Activated CD8-positive, alpha-beta T cell treated with anti-CD3 and anti-CD28 coated beads, Interleukin-2, amount 10 ng/mL, durations not matched to agents 7 days and 5 days (primary cell): ENCODE results near the gene NREP. TPM values are rescaled to one million over a fixed set of nuclear protein-coding genes. Genes with fewer than 3 reads are reported as not detected.

Experiments used
- ATAC-seq: fragments of 150-1000 bp; cut with Tn5 transposase; one replicate; pipeline ENCODE4 v1.10.0; 2021; ENCODE audit warnings: moderate library complexity
- CTCF ChIA-PET: fragments of 350-600 bp; sonication (Branson Sonifier 250); formaldehyde crosslinking; loops from one replicate; lab custom pipeline; 2021; ENCODE audit warnings: antibody characterized with exemption; lab: Charles Lee
- POLR2A ChIA-PET: fragments of 350-600 bp; sonication (Branson Sonifier 250); formaldehyde crosslinking; loops from one replicate; lab custom pipeline; 2021; ENCODE audit warnings: antibody characterized with exemption; lab: Charles Lee
- DNase-seq: peaks from one replicate; pipeline ENCODE4 v3.0.0-alpha.2; 2020
- H3K27ac Mint-ChIP-seq: one replicate; pipeline ENCODE4 v1.8.0; 2021; ENCODE audit warnings: mild to moderate bottlenecking, mixed read lengths
- H3K27me3 Mint-ChIP-seq: one replicate; pipeline ENCODE4 v1.8.0; 2021; ENCODE audit warnings: low read depth, mixed read lengths
- H3K36me3 Mint-ChIP-seq: one replicate; pipeline ENCODE4 v1.8.0; 2021; ENCODE audit warnings: low read depth, mixed read lengths
- H3K4me1 Mint-ChIP-seq: one replicate; pipeline ENCODE4 v1.8.0; 2021; ENCODE audit warnings: low read depth, mixed read lengths
- H3K4me3 Mint-ChIP-seq: one replicate; pipeline ENCODE4 v1.8.0; 2021; ENCODE audit warnings: mild to moderate bottlenecking, mixed read lengths
- H3K9me3 Mint-ChIP-seq: one replicate; pipeline ENCODE4 v1.8.0; 2022; ENCODE audit warnings: mixed read lengths; ENCODE audit not compliant: insufficient read depth
- total RNA-seq, 2 experiments: library from RNA; stranded (reverse); gene quantifications; one replicate each; pipeline ENCODE4 v1.2.3, GENCODE V29; 2021

NREP gene
- total RNA-seq, 2 experiments from 2014 or later = 18.6 to 19.7 TPM

DNA sequence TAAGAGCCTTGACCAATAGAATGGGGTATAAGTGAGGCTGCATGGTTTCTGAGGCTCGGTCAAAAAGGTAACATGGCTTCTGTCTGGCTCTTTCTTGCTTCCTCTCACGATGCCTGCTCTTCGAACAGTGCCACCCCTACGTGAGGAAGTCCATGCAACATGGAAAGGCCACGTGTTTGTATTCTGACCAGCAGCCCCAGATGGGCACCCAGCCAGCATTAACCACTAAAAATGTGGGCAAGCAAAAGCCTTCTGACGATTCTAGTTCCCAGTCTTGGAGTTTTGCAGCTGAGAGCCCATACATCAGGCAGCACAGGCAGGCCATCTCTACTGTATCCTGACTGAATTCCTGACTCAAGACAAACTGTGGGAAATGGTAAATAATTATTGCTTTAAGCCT, 24.2 kb upstream of the NREP start:
- Mint-ChIP-seq H3K36me3 (no peaks in the 10 kb centered on the region), H3K9me3 (no peaks in the 10 kb centered on the region), H3K4me1 (no peaks in the 10 kb centered on the region), H3K27me3 (peaks cover 14% of the 10 kb centered on the region), H3K4me3 (no peak overlapping the region), H3K27ac (no peak overlapping the region)
- ATAC-seq (no peak), DNase-seq (no peak)
- POLR2A ChIA-PET = no interaction called here
- CTCF ChIA-PET = interaction anchor here (1.1 kb wide), 1 partner anchor 24 kb away, joined by 3 read pairs; the partner anchor contains the start of gene NREP

DNA sequence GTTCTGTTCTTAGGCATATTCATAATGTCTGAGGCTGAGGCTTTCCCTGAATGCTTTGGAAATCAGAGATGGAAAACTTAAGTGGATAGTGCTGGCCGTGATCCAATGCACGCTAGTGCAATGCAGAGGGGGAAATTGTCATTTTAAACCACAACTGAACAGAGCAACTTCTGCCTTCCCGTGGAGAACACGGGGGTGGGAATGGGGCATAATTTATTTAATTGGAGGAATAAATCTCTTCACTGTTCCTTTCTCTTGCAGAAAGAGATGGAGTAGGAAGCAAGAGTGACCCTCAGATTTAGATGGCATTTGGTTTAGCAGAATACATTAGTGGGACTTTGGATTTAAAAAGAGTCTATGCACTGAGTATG, 22.9 kb upstream of the NREP start:
- no peak overlapping the region for H3K4me3 Mint-ChIP-seq

DNA sequence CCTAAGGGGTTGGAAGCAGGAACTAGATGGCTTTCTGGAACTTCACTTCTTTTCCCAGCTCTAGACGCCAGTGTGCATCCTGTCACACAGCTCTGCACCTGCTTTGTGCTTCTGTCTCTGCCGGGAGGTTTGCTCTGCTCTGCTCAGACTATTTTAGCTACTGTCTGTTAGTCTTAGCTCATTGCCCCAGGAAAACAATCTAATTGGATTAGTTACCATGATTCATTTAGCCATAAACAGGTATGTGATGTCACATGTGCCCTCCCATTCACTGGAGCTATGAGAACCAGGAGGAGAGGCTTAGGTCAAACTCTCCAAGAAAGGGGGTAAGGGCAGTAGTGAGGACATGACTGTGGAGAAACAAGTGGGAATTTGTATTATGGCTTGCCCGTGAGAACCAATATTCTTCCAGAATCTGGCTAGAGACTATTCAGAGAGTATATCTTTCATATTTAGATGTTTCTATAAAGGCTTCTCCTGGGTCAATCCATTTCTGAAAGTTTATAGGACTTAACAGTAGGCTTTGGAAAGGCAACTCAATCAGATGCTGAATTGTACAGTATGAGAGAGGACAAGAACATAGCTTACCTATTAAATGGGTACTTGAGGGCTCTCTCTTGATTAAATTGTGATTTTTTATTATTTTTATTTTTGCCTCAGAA, 22.4 kb upstream of the NREP start:
- no peak overlapping the region for H3K27ac Mint-ChIP-seq
- POLR2A ChIA-PET = no interaction called here

More for the DNA sequence above, 22.9 kb upstream of the NREP start:
- no peaks in the 10 kb centered on the region for H3K36me3 Mint-ChIP-seq
- DNase-seq (no peak), ATAC-seq (no peak)
- H3K9me3 Mint-ChIP-seq = no peaks in the 10 kb centered on the region
- peaks cover 15% of the 10 kb centered on the region for H3K27me3 Mint-ChIP-seq
- POLR2A ChIA-PET = no interaction called here
- CTCF ChIA-PET = no interaction called here
- H3K4me1 Mint-ChIP-seq = no peaks in the 10 kb centered on the region
- H3K27ac Mint-ChIP-seq = no peak overlapping the region

DNA sequence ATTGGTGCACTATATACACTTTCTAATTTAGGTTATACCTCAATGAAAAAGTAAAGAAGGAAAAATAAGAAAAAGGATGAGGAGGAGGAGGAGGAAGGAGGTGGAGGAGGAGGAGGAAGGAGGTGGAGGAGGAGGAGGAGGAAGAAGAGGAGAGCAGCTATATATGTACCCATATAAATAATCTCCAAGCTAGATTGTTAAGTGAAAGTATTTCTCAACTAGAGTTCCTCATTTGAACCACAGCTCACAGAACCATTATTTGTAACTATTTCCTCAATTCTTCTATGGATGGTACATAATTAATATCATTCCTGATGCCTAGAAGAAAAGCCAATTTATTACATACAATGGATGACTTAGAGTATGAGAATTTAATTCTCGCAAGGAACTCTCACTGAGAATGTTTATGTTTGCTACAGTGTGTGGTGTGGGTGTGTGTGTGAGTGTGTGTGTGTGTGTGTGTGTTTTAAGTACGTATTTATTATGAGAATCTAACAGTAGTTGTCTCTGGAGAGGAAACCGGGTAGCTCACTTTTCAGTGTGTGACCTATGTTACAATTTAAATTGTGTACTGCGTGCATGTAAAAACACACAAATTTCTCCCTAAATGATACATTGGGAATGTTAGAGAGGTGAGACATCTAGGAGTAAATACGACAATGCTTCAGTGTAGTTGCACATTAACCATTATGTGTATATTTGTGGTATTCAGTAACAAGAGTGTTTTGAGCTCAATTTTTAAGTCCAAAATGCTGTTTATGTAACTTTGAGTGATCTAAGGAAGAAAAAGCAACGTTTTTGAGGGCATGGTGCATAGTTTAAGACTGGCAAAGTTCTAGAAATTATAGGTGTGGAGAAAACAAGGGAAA, 20.2 kb upstream of the NREP start:
- no peaks in the 10 kb centered on the region for H3K9me3 Mint-ChIP-seq
- peaks cover 17% of the 10 kb centered on the region for H3K27me3 Mint-ChIP-seq
- no peaks in the 10 kb centered on the region for H3K36me3 Mint-ChIP-seq
- ATAC-seq = no peak
- H3K4me3 Mint-ChIP-seq = no peak overlapping the region
- no peak for DNase-seq
- ChIA-PET POLR2A (no interaction called here), CTCF (no interaction called here)
- H3K27ac Mint-ChIP-seq = no peak overlapping the region
- H3K4me1 Mint-ChIP-seq = no peaks in the 10 kb centered on the region

More for the DNA sequence above, 22.4 kb upstream of the NREP start:
- H3K4me1 Mint-ChIP-seq = no peaks in the 10 kb centered on the region
- CTCF ChIA-PET = interaction anchor here (1.3 kb wide), 1 partner anchor 22 kb away, joined by 3 read pairs; the partner anchor contains the start of gene NREP
- H3K27me3 Mint-ChIP-seq = peaks cover 17% of the 10 kb centered on the region
- DNase-seq = no peak
- H3K36me3 Mint-ChIP-seq = no peaks in the 10 kb centered on the region
- no peak for ATAC-seq
- no peak overlapping the region for H3K4me3 Mint-ChIP-seq
- no peaks in the 10 kb centered on the region for H3K9me3 Mint-ChIP-seq

- H3K27me3 Mint-ChIP-seq = peaks cover 21% of the 10 kb centered on the region
- H3K4me1 Mint-ChIP-seq = no peaks in the 10 kb centered on the region
- H3K4me3 Mint-ChIP-seq = no peak overlapping the region
- CTCF ChIA-PET = no interaction called here
- no peaks in the 10 kb centered on the region for H3K9me3 Mint-ChIP-seq
- no peak overlapping the region for H3K27ac Mint-ChIP-seq
- DNase-seq (no peak), ATAC-seq (no peak)
- POLR2A ChIA-PET = no interaction called here
- no peaks in the 10 kb centered on the region for H3K36me3 Mint-ChIP-seq
These were observed 18.2 kb upstream of the NREP start for GRCh38 chr5:111775224-111775623.

- H3K4me1 Mint-ChIP-seq = no peaks in the 10 kb centered on the region
- no peaks in the 10 kb centered on the region for H3K36me3 Mint-ChIP-seq
- H3K9me3 Mint-ChIP-seq = no peaks in the 10 kb centered on the region
- peaks cover 17% of the 10 kb centered on the region for H3K27me3 Mint-ChIP-seq
- ATAC-seq (no peak), DNase-seq (no peak)
- ChIA-PET CTCF (no interaction called here), POLR2A (no interaction called here)
- H3K4me3 Mint-ChIP-seq = no peak overlapping the region
- H3K27ac Mint-ChIP-seq = no peak overlapping the region
These were observed 17.5 kb upstream of the NREP start for GRCh38 chr5:111774525-111774924.

DNA sequence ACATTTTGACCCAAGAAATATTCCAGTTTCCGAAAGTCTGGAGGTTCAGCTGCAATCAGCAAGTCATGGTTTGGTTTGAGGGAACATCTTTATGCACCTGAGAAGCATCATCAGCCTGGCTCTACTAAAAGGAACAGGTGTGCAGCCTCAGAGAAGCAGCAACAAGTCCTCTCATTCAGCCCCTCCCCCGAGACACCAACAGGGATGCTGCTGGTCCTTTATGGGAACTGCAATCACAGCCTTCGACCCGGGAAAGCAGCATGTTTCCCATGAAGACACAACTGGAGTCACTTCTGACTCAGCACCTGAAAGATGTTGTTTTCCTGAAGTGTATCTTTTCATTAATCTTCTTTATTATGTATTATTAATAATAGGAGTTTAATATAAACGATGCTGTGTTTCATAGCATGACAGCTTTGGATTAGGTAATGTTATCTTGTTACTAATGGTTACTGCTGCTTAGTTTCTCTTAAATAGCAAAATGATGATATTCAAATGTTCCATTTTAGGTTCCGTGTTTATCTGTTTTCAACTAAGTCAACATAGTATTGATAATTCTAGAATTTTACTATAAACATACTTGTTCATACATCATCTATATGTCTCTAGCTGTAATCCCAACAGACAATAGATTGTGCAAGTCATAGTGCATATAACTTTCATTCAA, 15.6 kb upstream of the NREP start:
- H3K27me3 Mint-ChIP-seq = peaks cover 14% of the 10 kb centered on the region
- no peak overlapping the region for H3K4me3 Mint-ChIP-seq
- H3K4me1 Mint-ChIP-seq = no peaks in the 10 kb centered on the region
- no peaks in the 10 kb centered on the region for H3K9me3 Mint-ChIP-seq
- POLR2A ChIA-PET = interaction anchor here (1.3 kb wide), 1 partner anchor 14 kb away, joined by 4 read pairs; no protein-coding TSS in a partner anchor
- ATAC-seq = no peak
- CTCF ChIA-PET = no interaction called here
- no peaks in the 10 kb centered on the region for H3K36me3 Mint-ChIP-seq
- H3K27ac Mint-ChIP-seq = no peak overlapping the region
- DNase-seq = no peak

GRCh38 chr5:111769541-111769940, 12.5 kb upstream of the NREP start:
- peaks cover 7% of the 10 kb centered on the region for H3K27me3 Mint-ChIP-seq
- H3K4me3 Mint-ChIP-seq = no peak overlapping the region
- no peak overlapping the region for H3K27ac Mint-ChIP-seq
- DNase-seq = no peak
- CTCF ChIA-PET = no interaction called here
- no peak for ATAC-seq
- POLR2A ChIA-PET = no interaction called here
- no peaks in the 10 kb centered on the region for H3K9me3 Mint-ChIP-seq
- H3K36me3 Mint-ChIP-seq = no peaks in the 10 kb centered on the region
- no peaks in the 10 kb centered on the region for H3K4me1 Mint-ChIP-seq

DNA sequence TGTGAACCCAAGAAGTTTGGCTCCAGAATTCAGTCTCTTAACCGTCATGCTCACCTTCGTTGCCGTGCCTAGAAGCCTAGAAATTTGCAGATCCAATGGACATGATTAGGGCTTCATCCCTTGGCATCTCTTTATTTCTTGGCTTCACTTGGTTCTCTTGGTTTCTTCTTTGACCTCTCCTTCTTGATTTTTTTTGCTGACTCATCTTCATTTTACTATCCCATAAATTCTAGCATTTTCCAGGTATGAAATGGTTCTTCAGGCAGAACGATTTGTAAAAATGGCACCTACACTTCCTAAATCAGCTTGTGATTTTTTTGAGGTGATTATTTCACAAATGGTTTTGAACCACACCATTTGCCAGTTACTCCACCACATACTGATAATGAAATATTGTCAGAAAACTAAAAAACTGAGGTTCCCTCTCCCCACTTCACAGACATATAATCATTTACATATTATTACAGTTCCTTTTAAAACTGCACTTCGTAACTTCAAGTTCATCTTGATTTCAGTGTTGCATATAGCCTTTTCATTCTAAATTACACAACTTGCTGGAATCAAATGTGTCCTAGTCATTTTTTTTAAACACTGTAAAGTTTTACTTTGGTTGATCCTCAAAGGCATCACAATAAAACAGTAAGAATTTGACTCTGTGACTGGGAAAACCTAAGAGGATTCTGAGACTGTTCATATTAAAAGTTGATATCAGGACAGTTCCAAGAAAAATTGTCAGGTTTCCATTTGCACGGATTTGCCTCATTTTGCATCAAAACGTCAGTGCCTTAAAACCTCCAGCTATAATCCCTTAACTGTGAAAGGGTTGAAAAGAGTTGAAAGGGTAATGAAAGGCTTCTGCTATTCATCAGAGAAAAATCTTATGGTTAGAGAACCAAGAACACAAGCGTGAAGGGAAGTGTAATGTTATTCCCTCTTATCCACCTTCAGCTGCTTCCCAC, 8.9 kb upstream of the NREP start:
- Mint-ChIP-seq H3K27ac (no peak overlapping the region), H3K36me3 (no peaks in the 10 kb centered on the region), H3K9me3 (no peaks in the 10 kb centered on the region), H3K27me3 (peaks cover 14% of the 10 kb centered on the region), H3K4me1 (no peaks in the 10 kb centered on the region), H3K4me3 (no peak overlapping the region)
- ATAC-seq = no peak
- ChIA-PET CTCF (interaction anchor here (0.9 kb wide), 1 partner anchor 235 kb away, joined by 3 read pairs; no protein-coding TSS in a partner anchor), POLR2A (interaction anchor here (0.5 kb wide), 1 partner anchor 11 kb away, joined by 3 read pairs; no protein-coding TSS in a partner anchor)
- no peak for DNase-seq

DNA sequence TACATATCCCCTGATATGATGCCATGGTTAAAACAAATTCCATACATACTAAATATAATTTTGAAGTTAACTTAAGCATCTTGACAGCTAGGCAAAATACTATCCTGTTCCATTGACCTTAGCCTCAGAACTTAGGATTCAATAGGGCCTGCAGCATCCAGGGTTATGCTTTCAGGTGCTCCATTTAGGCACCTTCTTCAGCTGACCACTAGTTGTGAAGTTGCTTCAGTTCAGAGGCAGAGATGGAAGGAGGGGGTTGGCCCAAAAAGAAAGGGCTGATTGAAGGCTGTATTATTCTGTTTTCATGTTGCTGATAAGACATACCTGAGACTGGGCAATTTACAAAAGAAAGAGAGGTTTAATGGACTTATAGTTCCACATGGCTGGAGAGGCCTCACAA, 7.0 kb upstream of the NREP start:
- no peaks in the 10 kb centered on the region for H3K36me3 Mint-ChIP-seq
- POLR2A ChIA-PET = no interaction called here

DNA sequence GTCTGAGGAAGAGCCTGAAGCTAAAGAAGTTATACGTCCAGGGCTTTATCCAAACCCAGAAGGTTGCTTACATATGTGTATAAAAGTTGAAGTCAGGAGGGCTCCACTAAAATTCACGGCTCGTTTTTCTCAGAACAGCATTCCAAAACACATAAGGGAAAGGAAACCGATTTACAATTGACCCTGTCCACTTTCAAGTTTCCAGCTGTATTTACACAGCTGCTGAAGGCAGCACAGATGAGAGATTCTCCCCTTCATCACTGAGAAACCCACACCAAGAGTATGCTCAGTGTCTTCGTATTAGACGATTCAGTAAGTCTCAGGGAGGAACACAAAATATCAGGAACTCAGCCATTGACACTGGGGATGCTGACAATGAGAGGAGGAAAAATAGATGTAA, 5.9 kb upstream of the NREP start:
- peaks cover 14% of the 10 kb centered on the region for H3K27me3 Mint-ChIP-seq
- ChIA-PET CTCF (no interaction called here), POLR2A (no interaction called here)
- no peaks in the 10 kb centered on the region for H3K36me3 Mint-ChIP-seq
- no peak for ATAC-seq
- no peak overlapping the region for H3K27ac Mint-ChIP-seq
- no peak for DNase-seq
- no peaks in the 10 kb centered on the region for H3K9me3 Mint-ChIP-seq
- H3K4me3 Mint-ChIP-seq = no peak overlapping the region
- H3K4me1 Mint-ChIP-seq = peaks cover 6% of the 10 kb centered on the region

More for the DNA sequence above, 7.0 kb upstream of the NREP start:
- CTCF ChIA-PET = no interaction called here
- Mint-ChIP-seq H3K9me3 (no peaks in the 10 kb centered on the region), H3K4me1 (no peaks in the 10 kb centered on the region), H3K27ac (no peak overlapping the region), H3K27me3 (peaks cover 14% of the 10 kb centered on the region), H3K4me3 (no peak overlapping the region)
- no peak for ATAC-seq
- no peak for DNase-seq
